ENCODE measurements around the gene TCAF2.
"Not testable (repeated sequence)": the region's sequence is repeated elsewhere in the genome, so short reads cannot be mapped to it uniquely, and the experiment has no call there.

TCAF2 gene

DNA sequence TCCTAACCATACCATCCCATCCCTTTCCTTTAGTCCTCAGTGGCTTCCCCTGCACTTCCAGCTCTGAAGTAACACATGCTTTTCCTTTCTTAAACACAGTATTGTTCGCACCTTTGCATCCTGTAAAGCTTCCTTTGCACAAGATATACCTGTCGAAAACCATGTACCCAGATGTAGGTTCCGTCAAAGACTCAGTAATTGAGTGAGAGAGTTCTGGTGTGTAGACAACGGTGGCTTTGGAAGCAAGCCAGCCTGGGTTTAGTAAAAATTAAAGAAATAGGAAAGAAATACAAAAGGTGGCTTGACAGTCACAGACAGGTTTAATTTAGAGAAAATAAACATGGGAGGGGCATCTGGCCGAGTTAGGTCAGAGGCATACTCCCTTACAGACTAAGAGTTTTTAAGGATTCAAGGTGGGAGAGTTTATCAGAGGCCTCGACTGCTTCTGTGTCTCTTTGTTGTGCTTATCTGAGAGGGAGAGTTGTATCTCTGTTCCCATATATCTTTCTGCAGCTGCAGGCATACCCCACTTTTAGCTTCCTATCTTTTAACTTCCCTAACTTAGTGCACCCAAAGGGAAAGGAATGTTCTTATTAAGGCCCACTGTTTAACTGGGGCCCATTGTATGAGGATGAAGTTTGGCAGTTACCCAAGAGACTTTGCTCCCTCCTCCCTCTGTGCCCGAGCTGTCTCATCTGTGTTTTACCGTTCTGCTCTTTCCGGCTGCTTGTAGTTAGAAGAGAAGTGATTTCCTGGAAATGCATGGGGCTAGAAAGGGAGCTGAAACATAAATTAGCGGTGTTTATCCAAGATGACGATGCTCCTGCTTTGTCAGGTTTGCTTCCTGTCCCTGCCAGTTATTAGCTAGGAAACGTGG, 14.8 kb downstream of the TCAF2 start:
- H3K9me3 ChIP-seq (ENCODE audit: severe bottlenecking); H3K27me3 ChIP-seq (ENCODE audit: insufficient read depth, low read depth, severe bottlenecking); H3K36me3 ChIP-seq; H3K27ac ChIP-seq; H3K4me3 ChIP-seq (ENCODE audit: low read depth, low read length); DNase-seq: not testable (repeated sequence)

DNA sequence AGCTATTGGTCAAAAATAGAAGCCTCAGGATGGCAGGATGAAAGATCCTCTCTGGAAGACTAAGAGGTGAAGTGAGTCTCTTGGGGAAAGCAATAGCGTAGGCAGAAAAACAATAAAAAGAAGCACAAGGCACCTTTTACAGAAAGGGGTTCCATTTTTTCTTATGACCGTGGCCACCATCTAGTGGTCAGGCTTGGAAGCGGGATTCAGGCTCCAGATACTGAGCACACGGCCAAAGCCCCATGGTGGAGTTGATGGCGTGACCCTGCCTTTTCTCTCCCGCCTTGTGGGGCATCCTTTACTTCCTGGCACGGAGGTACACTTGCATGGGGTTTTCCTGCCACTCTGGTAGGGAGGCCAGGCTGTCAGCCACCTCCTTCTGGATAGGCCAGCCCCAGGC, 18.6 kb downstream of the TCAF2 start:
- not testable (repeated sequence) for H3K4me3 ChIP-seq (ENCODE audit: low read depth, low read length); H3K9me3 ChIP-seq (ENCODE audit: severe bottlenecking); DNase-seq; H3K27ac ChIP-seq; H3K27me3 ChIP-seq (ENCODE audit: insufficient read depth, low read depth, severe bottlenecking); H3K36me3 ChIP-seq

DNA sequence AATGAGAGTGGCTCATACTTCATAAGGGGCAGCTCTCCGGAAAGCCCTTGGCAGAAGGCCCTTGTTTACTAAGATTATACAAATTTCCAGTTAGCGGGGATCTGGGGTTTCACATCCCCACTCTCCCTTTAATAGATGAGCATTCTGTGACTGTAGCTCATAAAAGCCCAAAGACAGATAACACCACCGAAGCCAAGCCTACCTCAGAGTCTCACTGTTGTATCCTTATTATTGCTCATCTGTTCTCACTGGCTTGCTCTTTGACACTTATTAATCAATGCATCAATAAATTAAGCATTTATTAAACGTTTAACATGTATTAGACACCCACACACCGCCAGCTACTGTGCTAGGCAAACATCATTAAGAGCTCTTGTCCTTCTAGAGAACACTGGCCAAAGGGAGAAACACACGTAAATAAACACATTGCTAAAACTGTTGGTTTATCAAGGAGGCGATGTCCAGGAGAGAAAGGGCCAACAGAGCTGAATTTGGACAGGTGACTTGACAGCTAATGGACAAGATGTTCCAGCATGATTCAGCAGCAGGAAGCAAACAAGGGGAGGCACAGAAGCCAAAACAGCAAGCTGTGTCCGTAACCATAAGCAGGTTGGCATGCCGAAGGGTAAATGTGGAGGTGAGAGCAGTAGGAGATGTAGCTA, 19.9 kb downstream of the TCAF2 start:
- H3K27me3 ChIP-seq (ENCODE audit: insufficient read depth, low read depth, severe bottlenecking); DNase-seq; H3K4me3 ChIP-seq (ENCODE audit: low read depth, low read length); H3K9me3 ChIP-seq (ENCODE audit: severe bottlenecking); H3K27ac ChIP-seq; H3K36me3 ChIP-seq: not testable (repeated sequence)

DNA sequence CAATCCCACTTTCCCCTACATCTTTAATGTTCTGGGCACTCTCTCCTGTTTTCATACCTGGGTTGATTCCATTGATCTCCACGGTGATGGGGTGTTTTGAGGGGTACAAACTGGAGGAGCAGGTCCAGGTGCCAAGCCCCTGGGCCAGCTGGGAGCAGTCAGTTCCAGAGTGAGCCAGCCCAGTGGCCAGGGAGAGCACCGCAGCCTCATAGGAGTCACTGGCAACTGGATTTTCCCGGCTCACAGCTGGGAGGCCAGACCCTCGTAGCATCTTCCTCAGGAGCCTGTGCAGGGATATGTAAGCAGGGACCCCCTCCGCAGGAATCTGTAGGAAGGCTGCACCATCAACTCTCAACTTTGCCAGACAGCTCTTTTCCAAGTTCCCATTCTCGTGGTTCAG, 25.8 kb downstream of the TCAF2 start:
- H3K27me3 ChIP-seq (ENCODE audit: insufficient read depth, low read depth, severe bottlenecking); DNase-seq; H3K9me3 ChIP-seq (ENCODE audit: severe bottlenecking); H3K27ac ChIP-seq; H3K36me3 ChIP-seq; H3K4me3 ChIP-seq (ENCODE audit: low read depth, low read length): not testable (repeated sequence)

DNA sequence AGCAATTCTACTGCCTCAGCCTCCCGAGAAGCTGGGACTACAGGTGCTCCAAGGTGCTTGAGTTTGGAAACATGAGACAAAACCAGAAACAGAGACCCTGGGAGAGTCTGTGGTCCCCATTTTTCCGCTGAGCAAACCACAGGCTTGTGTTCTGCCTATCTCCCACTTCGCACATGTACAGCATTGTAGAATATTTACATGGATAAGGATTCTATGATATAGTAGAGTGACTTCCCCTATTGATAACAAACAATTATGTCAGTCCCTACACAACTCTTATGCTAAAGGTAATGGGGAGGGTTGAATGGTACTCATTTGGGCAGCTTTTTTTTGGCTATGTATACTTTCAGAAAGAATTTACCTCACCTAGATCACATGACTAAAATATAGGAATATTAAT, 29.1 kb downstream of the TCAF2 start:
- not testable (repeated sequence) for DNase-seq; H3K27me3 ChIP-seq (ENCODE audit: insufficient read depth, low read depth, severe bottlenecking); H3K27ac ChIP-seq; H3K9me3 ChIP-seq (ENCODE audit: severe bottlenecking); H3K36me3 ChIP-seq; H3K4me3 ChIP-seq (ENCODE audit: low read depth, low read length)

DNA sequence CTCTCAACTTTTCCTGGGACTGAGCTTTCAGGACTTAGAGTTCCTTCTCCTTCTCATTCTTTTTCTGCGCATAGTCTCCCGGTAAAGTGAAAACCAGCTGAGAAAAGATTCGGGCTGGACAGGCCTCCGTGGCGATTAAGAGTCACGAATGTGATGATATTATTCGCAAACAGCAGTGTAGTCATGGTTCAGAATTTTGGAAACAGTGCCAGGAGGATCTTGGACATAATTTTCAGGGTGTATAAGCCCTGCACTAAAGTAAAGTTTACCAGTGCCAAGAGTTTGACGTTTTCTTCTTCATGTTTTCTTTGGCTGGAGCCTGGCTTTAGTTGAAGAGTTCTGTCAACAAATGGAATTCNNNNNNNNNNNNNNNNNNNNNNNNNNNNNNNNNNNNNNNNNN, 29.7 kb downstream of the TCAF2 start:
- not testable (repeated sequence) for H3K27me3 ChIP-seq (ENCODE audit: insufficient read depth, low read depth, severe bottlenecking); H3K4me3 ChIP-seq (ENCODE audit: low read depth, low read length); H3K27ac ChIP-seq; H3K36me3 ChIP-seq; DNase-seq; H3K9me3 ChIP-seq (ENCODE audit: severe bottlenecking)
